ENCODE data around the gene SNX10.

SNX10 gene

DNA sequence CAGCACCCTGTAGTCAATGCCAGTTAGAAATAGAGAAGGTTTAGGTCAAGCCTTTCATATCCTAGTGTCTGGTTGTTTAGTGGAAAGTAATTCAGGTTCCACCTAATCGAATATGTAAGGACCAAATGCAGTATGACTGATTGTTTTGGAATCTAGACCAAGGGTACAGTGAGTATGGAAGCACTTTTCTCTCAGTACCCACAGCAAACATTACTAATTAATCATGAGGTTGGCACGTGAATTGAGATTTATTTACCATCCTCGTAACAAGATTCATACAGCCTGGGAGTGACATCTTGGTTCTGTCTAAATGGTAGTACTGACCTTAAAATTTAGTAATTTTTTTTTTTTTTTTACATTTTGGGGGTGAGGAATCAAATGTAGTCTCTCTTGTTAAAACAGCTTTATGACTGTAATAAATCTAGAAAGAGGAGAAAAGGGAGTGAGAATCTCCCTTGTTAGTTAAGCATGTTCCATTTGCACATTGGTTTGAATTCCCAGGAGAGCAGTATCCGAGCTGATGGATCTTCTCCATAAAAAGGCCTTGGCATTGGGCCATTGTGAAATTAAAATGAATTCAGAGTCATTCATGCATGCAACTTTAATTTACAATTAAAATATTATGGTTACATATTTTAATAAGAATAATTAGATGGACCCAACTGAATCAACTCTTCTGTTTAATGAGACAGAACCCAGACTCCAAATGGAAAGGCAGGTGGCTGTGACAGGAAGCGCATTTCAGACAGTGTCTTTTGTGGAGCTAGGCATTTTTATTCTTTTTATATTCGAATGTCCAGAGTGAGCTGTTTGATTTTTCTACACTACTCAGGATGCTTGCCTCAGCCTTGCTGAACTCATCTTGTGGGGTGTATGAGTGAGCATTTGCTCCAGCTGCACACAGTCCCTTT is 57.6 kb downstream of the SNX10 start:
- peaks cover 10% of the 10 kb centered on the region for H3K36me3 Mint-ChIP-seq (ENCODE audit: low read depth)
- no peaks in the 10 kb centered on the region for H3K9me3 Mint-ChIP-seq
- no peak overlapping the region for H3K27ac Mint-ChIP-seq
- DNase-seq, result no peak
- H3K4me1 Mint-ChIP-seq, result peaks cover 42% of the 10 kb centered on the region
- no peak overlapping the region for H3K4me3 Mint-ChIP-seq
- H3K27me3 Mint-ChIP-seq (ENCODE audit: low read depth, poor library complexity), result peaks cover 6% of the 10 kb centered on the region
- TF ChIP-seq, protein P1, sequence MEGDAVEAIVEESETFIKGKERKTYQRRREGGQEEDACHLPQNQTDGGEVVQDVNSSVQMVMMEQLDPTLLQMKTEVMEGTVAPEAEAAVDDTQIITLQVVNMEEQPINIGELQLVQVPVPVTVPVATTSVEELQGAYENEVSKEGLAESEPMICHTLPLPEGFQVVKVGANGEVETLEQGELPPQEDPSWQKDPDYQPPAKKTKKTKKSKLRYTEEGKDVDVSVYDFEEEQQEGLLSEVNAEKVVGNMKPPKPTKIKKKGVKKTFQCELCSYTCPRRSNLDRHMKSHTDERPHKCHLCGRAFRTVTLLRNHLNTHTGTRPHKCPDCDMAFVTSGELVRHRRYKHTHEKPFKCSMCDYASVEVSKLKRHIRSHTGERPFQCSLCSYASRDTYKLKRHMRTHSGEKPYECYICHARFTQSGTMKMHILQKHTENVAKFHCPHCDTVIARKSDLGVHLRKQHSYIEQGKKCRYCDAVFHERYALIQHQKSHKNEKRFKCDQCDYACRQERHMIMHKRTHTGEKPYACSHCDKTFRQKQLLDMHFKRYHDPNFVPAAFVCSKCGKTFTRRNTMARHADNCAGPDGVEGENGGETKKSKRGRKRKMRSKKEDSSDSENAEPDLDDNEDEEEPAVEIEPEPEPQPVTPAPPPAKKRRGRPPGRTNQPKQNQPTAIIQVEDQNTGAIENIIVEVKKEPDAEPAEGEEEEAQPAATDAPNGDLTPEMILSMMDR (IDR thresholded peaks at IDR 0.05), result no peak

DNA sequence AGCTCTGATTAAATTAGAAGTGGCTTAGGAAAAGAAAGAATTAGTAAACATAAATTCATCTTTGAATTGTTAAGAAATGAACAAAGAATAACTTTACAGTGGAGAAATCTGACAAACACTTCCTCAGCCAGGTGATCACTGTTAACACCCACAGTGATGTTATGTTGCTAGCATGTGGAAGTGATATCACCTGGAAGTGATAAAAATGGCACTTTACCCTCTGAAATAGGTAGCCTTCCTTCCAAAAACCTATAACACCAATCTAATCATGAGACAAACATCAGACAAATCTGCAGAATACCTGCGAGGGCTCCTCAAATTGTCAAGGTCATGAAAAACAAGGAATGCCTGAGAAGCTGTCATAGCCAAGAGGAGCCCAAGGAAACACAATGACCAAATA is 59.5 kb downstream of the SNX10 start:
- TF ChIP-seq, protein P1 (IDR thresholded peaks at IDR 0.05), result no peak
- no peak overlapping the region for H3K4me3 Mint-ChIP-seq
- no peak overlapping the region for H3K27ac Mint-ChIP-seq
- H3K36me3 Mint-ChIP-seq (ENCODE audit: low read depth), result peaks cover 10% of the 10 kb centered on the region
- H3K4me1 Mint-ChIP-seq, result peaks cover 29% of the 10 kb centered on the region
- peaks cover 6% of the 10 kb centered on the region for H3K27me3 Mint-ChIP-seq (ENCODE audit: low read depth, poor library complexity)
- no peaks in the 10 kb centered on the region for H3K9me3 Mint-ChIP-seq
- DNase-seq, result no peak

DNA sequence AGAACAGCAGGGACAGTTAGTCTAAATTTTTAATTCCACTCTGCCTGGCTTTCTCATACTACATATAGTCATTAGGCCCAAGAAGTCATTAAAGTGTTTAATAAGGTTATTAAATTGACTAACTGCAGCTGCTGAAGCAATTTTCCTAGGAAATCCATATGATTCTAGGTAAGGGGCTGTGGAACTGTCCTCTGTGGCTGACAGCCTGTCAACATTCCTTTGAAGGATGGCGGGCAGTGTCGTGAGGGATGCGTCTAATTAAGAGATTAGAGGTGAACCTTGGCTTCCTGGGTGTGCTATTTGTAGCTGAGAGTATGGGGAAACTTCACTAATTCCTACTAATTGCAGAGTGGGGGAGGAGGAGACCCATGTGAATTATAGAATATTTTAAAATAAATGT is 64.6 kb downstream of the SNX10 start:
- H3K4me3 Mint-ChIP-seq, result no peak overlapping the region
- H3K4me1 Mint-ChIP-seq, result peaks cover 10% of the 10 kb centered on the region
- H3K27me3 Mint-ChIP-seq (ENCODE audit: low read depth, poor library complexity), result no peaks in the 10 kb centered on the region
- no peak overlapping the region for H3K27ac Mint-ChIP-seq
- TF ChIP-seq, protein P1 (IDR thresholded peaks at IDR 0.05), result no peak
- no peak for DNase-seq
- no peaks in the 10 kb centered on the region for H3K9me3 Mint-ChIP-seq
- H3K36me3 Mint-ChIP-seq (ENCODE audit: low read depth), result no peaks in the 10 kb centered on the region

DNA sequence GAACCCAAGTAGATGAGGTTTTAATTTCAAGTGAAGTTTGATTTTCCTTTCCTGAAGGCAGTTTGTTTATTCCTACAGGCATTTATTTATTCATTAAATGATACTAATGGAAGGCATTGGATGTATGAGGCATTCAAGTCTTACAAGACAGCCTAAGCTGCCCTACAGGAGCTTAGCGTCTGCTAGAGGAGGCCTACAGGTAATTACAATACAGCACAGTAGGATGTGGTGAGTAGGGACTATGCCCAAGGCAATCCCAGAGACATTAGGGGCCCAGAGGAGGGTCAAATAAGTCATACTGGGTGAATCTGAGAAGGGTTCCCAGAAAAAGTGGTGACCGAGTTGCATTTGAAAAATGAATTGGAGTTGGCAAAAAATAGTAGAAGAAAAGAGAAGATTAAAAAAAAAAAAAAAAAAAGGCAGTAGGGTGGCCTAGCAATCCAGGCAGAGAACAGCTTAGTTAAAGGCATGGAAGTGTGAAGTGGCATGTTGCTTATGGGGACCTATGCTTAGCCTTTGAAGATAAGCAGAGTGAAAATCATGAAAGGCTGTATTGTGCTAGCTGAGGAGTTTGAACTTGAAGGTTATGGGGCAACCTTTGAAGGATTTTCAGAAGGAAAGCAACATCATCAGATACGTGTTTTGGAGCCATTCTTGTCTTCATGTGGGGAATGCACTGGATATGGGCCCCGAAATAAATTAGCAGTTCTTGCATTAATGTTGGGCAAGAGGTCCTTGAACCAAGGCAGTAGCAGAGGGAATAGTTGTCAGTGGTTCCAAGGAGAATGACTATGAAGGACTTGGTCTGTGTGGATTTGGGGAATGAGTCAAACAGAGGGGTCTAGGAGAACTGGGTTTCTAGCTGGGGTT is 65.5 kb downstream of the SNX10 start:
- H3K27me3 Mint-ChIP-seq (ENCODE audit: low read depth, poor library complexity), result no peaks in the 10 kb centered on the region
- no peaks in the 10 kb centered on the region for H3K9me3 Mint-ChIP-seq
- DNase-seq, result no peak
- peaks cover 10% of the 10 kb centered on the region for H3K4me1 Mint-ChIP-seq
- no peak overlapping the region for H3K4me3 Mint-ChIP-seq
- TF ChIP-seq, protein P1 (IDR thresholded peaks at IDR 0.05), result no peak
- no peaks in the 10 kb centered on the region for H3K36me3 Mint-ChIP-seq (ENCODE audit: low read depth)
- H3K27ac Mint-ChIP-seq, result no peak overlapping the region

DNA sequence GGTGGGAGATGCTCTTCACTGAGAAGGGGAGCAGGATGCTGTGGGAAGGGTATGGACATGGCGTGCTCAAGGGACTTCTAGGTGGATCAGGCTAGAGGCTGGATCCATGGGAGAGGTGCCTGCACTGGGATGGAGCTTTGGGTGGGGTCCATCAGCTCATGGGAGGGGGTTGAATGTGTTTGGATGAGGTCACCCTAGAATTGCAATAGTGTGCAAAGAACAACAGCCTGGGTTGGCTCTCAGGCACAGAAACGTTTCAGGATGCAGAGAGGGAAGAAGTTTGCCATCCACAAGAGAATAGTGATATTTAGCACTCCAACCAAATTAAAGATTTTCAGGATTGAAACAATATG is 66.1 kb downstream of the SNX10 start:
- no peak for DNase-seq
- TF ChIP-seq, protein P1 (IDR thresholded peaks at IDR 0.05), result no peak
- no peak overlapping the region for H3K27ac Mint-ChIP-seq
- H3K9me3 Mint-ChIP-seq, result no peaks in the 10 kb centered on the region
- H3K4me3 Mint-ChIP-seq, result no peak overlapping the region
- no peaks in the 10 kb centered on the region for H3K36me3 Mint-ChIP-seq (ENCODE audit: low read depth)
- no peaks in the 10 kb centered on the region for H3K27me3 Mint-ChIP-seq (ENCODE audit: low read depth, poor library complexity)
- H3K4me1 Mint-ChIP-seq, result peaks cover 10% of the 10 kb centered on the region

Data from nephron progenitor cell (in vitro differentiated cells).